Osteoblast (primary cell): ENCODE results near the gene THAP3. TPM values are rescaled to one million over a fixed set of nuclear protein-coding genes. Genes with fewer than 3 reads are reported as not detected.
"Not testable (repeated sequence)": the region's sequence is repeated elsewhere in the genome, so short reads cannot be mapped to it uniquely, and the experiment has no call there.

Experiments used
- DNase-seq: peaks from one replicate; pipeline ENCODE4 v3.0.0; 2011; ENCODE audit warnings: low spot score, mixed read lengths; ENCODE audit not compliant: insufficient read length; ENCODE audit errors: missing footprints
- H2AFZ ChIP-seq: 2 replicates; pipeline ENCODE4 v1.6.0; 2011; ENCODE audit warnings: mild to moderate bottlenecking, low read length
- H3K27ac ChIP-seq: 2 replicates; pipeline ENCODE4 v1.5.1; 2011; ENCODE audit warnings: mild to moderate bottlenecking, low read depth, low read length, moderate library complexity
- H3K27me3 ChIP-seq: 2 replicates; pipeline ENCODE4 v1.6.0; 2012; ENCODE audit warnings: mild to moderate bottlenecking, control low read depth, inconsistent platforms, low read length, moderate library complexity; ENCODE audit not compliant: insufficient read depth
- H3K36me3 ChIP-seq: 2 replicates; pipeline ENCODE4 v1.5.1; 2011; ENCODE audit warnings: mild to moderate bottlenecking, low read length, control low read depth, moderate library complexity; ENCODE audit not compliant: insufficient read depth
- H3K4me1 ChIP-seq: 2 replicates; pipeline ENCODE4 v1.5.1; 2011; ENCODE audit warnings: mild to moderate bottlenecking, low read length, control low read depth, moderate library complexity; ENCODE audit not compliant: insufficient read depth
- H3K4me2 ChIP-seq: 2 replicates; pipeline ENCODE4 v1.6.0; 2011; ENCODE audit warnings: mild to moderate bottlenecking, low read length; ENCODE audit not compliant: insufficient read depth
- H3K4me3 ChIP-seq: fragments of 200-600 bp; sonication (generic); 3 replicates; pipeline ENCODE4 v1.5.1; 2012; ENCODE audit warnings: mild to moderate bottlenecking, low read length, inconsistent platforms; ENCODE audit not compliant: insufficient read depth
- H3K79me2 ChIP-seq: 2 replicates; pipeline ENCODE4 v1.6.0; 2012; ENCODE audit warnings: mild to moderate bottlenecking, low read length, control low read depth, inconsistent platforms; ENCODE audit not compliant: insufficient read depth
- H3K9me3 ChIP-seq: 2 replicates; pipeline ENCODE4 v1.5.1; 2011; ENCODE audit warnings: low read depth, low read length, control low read depth
- H4K20me1 ChIP-seq: 2 replicates; pipeline ENCODE4 v1.6.0; 2012; ENCODE audit warnings: mild to moderate bottlenecking, low read length, control low read depth; ENCODE audit not compliant: insufficient read depth
- CTCF ChIP-seq: IDR thresholded peaks from 2 replicates; pipeline ENCODE4 v1.5.1; 2011; ENCODE audit warnings: mild to moderate bottlenecking, low read depth, low read length, moderate library complexity; ENCODE audit errors: extremely low read depth
- total RNA-seq: library from RNA; depleted of rRNA; stranded (reverse); fragments of >200 nt; gene quantifications from 2 replicates; pipeline ENCODE4 v1.2.3, GENCODE V29; 2012

The THAP3 gene
- total RNA-seq, 1 donor, result 19.5 TPM

- TF ChIP-seq CTCF, result no peak
- peak overlapping the region; percentile 85 for H3K4me3 ChIP-seq
- peaks cover 28% of the 10 kb centered on the region for H3K4me1 ChIP-seq
- peaks cover 75% of the 10 kb centered on the region for H3K79me2 ChIP-seq
- H4K20me1 ChIP-seq, result peaks cover 71% of the 10 kb centered on the region
- no peaks in the 10 kb centered on the region for H3K9me3 ChIP-seq
- H3K4me2 ChIP-seq, result peak overlapping the region; percentile 100
- H3K27ac ChIP-seq, result no peak overlapping the region
- no peak overlapping the region for H2AFZ ChIP-seq
- H3K36me3 ChIP-seq, result peaks cover 48% of the 10 kb centered on the region
- peak; percentile 93 for DNase-seq
- no peaks in the 10 kb centered on the region for H3K27me3 ChIP-seq
Measured at GRCh38 chr1:6599141-6599975, 25.3 kb upstream of the THAP3 start.

- Histone ChIP-seq H3K4me2 (peak overlapping the region; percentile 100), H3K4me3 (peak overlapping the region; percentile 85), H3K27ac (peak overlapping the region; percentile 79), H4K20me1 (peaks cover 68% of the 10 kb centered on the region), H3K79me2 (peaks cover 72% of the 10 kb centered on the region), H3K4me1 (peaks cover 34% of the 10 kb centered on the region), H3K36me3 (peaks cover 44% of the 10 kb centered on the region)
- not testable (repeated sequence) for H2AFZ ChIP-seq, DNase-seq, H3K9me3 ChIP-seq, H3K27me3 ChIP-seq
Measured at GRCh38 chr1:6599991-6600390, 24.7 kb upstream of the THAP3 start.

DNA sequence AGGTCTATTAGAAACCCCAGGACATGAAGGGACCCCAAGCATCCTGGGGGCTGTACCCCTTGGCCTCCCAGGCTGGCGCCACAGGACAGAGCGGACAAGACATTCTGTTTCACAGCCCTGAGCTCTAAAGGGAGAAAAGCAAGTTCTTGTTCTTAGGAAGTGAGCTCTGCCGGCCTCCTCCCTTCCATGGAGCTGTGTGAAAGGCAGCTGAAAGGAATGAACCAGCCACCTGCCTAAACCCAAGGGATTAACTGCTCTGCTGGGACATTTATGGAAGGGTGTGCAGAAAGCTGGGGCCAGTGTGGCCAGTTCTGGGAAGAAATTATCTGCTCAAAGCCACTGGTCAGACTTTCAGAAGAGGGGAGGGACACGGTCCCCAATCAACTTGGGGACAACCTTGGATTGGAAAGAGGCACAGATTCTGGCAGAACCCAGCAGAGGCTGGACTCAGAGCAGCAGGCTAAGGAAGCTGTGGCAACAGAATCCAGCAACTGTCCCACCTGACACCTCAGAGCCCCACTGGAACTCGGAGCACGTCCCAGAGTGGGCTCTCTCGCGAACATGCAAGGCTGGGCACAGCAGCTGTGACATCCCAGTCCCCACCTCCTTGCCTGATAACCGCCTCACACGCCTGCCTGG is 24.1 kb upstream of the THAP3 start:
- DNase-seq, result peak; percentile 90
- H3K27ac ChIP-seq, result peak overlapping the region; percentile 79
- H4K20me1 ChIP-seq, result peaks cover 63% of the 10 kb centered on the region
- H3K27me3 ChIP-seq, result no peaks in the 10 kb centered on the region
- peaks cover 67% of the 10 kb centered on the region for H3K79me2 ChIP-seq
- H3K4me2 ChIP-seq, result peak overlapping the region; percentile 100
- no peak for TF ChIP-seq CTCF
- H3K4me3 ChIP-seq, result peak overlapping the region; percentile 85
- peaks cover 38% of the 10 kb centered on the region for H3K36me3 ChIP-seq
- H3K4me1 ChIP-seq, result peaks cover 35% of the 10 kb centered on the region
- no peaks in the 10 kb centered on the region for H3K9me3 ChIP-seq
- H2AFZ ChIP-seq, result peak overlapping the region; percentile 32

DNA sequence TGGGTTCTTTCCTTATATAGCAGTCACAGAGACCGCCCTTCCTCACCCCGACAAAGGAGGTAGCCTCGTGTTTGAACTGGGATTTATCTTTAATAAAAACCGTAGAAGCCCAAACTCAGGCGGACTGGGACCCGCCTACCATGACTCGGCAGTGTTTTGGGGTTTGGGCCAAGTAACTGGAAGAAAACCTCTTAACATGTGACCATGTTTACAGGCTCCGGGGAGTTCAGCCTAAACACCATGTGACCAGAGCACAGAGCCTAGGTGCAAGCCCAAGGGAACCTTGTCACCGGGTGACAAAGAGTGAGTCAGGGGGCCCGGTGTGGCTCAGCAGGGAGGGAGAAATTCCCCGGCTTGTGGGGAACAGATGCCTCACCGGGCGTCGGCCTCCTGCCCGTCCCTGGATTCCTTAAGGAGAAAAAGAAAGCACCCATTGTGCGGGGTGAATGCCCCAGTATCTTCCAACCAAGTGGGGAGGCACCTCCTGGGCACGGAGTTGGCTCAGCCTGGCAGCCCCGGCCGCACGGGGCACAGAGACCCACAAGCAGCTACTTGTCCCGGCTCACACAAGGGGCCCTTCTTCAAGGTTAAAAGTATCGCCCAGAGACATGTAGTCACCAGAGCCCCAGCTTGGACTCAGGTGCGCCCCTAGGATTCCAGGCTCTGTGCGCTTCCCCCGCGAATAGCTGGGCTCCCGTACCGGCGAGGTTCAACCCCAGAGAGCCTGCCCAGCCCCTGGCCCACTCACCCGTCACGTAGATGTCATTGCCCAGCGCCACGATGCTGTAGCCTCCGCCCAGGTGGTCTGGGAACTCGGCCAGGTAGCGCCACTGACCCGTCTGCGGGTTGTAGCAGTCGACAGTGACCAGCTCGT is 23.4 kb upstream of the THAP3 start:
- DNase-seq, result peak; percentile 98
- Histone ChIP-seq H3K9me3 (no peaks in the 10 kb centered on the region), H3K4me3 (peak overlapping the region; percentile 85), H3K27ac (peak overlapping the region; percentile 79), H4K20me1 (peaks cover 55% of the 10 kb centered on the region), H3K36me3 (peaks cover 31% of the 10 kb centered on the region), H3K27me3 (no peaks in the 10 kb centered on the region), H3K4me1 (peaks cover 35% of the 10 kb centered on the region), H2AFZ (peak overlapping the region; percentile 32), H3K4me2 (peak overlapping the region; percentile 100), H3K79me2 (peaks cover 59% of the 10 kb centered on the region)
- no peak for TF ChIP-seq CTCF
